ENCODE results near the gene NDST4. TPM values are rescaled to one million over a fixed set of nuclear protein-coding genes. Genes with fewer than 3 reads are reported as not detected.

The NDST4 gene
- total RNA-seq = not detected

DNA sequence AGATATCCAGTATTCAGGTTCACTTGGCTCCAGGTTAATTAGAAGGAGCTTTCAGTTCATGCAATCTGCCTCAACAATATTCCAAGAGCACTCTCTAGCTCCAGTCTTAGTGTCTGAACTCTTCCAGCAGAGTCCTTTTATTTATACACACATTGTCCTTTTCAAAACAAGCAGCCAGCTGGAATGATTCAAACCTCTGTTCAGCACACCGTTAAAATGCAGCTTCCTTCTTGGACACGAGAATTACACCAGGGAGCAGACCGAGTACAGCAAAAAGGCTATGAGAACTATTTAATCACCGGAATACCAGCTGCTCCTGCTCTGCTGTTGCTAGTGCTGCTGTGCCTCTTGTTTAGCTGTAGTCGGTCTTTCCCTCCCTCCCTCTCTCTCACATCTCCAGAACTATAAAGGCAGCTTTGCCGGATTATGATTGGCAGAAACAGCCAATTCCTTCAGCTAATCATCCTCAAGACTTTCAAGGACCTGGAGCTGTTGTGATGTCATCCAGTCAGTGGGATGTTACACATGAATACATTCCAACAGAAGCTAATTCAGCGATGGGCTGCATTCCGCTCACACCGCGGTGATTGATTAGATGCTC, at the start of gene NDST4:
TSS of gene NDST4 (minus strand) at position 115 of the 601 bp plus-strand sequence. CDS start 36,584 bp downstream, outside the sequence.
- intact Hi-C loops (cut with DNase I, micrococcal nuclease) = no loop called here
- no peak within 1 kb of the TSS for H3K27ac Mint-ChIP-seq
- CTCF ChIA-PET = interaction anchor here (0.7 kb wide), 1 partner anchor 11 kb away, joined by 3 read pairs; no protein-coding TSS in a partner anchor

DNA sequence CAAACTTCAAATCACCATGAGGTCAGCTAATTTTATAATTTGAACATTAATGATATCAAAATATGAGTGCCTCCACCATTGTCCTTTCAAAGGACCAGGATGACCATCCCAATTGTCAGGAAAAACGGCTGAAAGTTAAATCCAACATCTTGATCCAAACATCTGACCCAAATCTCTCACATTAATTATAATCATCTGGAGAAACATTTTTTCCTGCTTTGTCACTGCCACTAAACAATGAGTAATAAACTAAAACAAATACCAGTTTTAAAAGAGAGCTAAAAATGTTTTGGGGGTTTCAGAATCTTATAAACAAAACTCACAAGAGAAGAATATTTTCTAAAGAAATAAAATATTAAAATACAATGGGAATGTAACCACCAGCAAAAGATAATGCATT, 45.7 kb upstream of the NDST4 start:
- Mint-ChIP-seq H3K4me1 (no peaks in the 10 kb centered on the region), H3K4me3 (no peak overlapping the region), H3K27ac (no peak overlapping the region), H3K27me3 (peaks cover 2% of the 10 kb centered on the region), H3K9me3 (ENCODE audit: low read depth) (no peaks in the 10 kb centered on the region), H3K36me3 (ENCODE audit: low read depth) (no peaks in the 10 kb centered on the region)
- ChIA-PET CTCF (interaction anchor here (0.5 to 1.2 kb wide), 2 partner anchors 1389 to 1647 kb away, joined by 3 read pairs; no protein-coding TSS in a partner anchor), POLR2A (no interaction called here)
- no peak for ATAC-seq
- intact Hi-C loops (cut with DNase I, micrococcal nuclease) = no loop called here
- DNase-seq = no peak

More for the DNA sequence above, at the start of gene NDST4:
- H3K27me3 Mint-ChIP-seq = no peaks in the 10 kb centered on the region
- POLR2A ChIA-PET = no interaction called here
- no peaks in the 10 kb centered on the region for H3K36me3 Mint-ChIP-seq (ENCODE audit: low read depth)
- no peaks in the 10 kb centered on the region for H3K9me3 Mint-ChIP-seq (ENCODE audit: low read depth)
- ATAC-seq (no peak), DNase-seq (no peak)
- H3K4me1 Mint-ChIP-seq = no peaks in the 10 kb centered on the region
- no peak within 1 kb of the TSS for H3K4me3 Mint-ChIP-seq

DNA sequence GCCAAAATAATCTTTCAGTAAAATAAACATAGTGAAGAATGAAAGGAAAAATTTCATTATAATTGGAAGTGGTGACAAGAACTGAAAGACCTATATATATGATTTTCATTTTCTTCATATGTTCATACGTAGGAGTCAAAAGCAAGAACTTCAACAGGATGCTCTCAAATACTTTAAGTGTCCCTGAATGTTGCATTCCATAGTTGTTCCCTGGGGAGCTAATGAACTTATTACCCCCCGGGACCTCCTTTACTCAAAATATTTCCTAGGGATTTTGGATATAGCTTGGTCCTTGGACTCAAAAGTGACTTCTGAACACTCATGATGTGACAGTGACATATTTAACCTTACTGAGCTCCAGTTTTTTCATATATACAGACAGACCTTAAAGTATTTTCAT, 44.9 kb upstream of the NDST4 start:
- ChIA-PET POLR2A (no interaction called here), CTCF (interaction anchor here (1.2 kb wide), 1 partner anchor 1390 kb away, joined by 3 read pairs; no protein-coding TSS in a partner anchor)
- no peaks in the 10 kb centered on the region for H3K36me3 Mint-ChIP-seq (ENCODE audit: low read depth)

GRCh38 chr4:115154826-115155225, 41.4 kb upstream of the NDST4 start:
- H3K4me1 Mint-ChIP-seq = no peaks in the 10 kb centered on the region
- peaks cover 2% of the 10 kb centered on the region for H3K27me3 Mint-ChIP-seq
- ChIA-PET CTCF (no interaction called here), POLR2A (no interaction called here)
- no peaks in the 10 kb centered on the region for H3K9me3 Mint-ChIP-seq (ENCODE audit: low read depth)
- no peak overlapping the region for H3K27ac Mint-ChIP-seq
- no peak overlapping the region for H3K4me3 Mint-ChIP-seq
- ATAC-seq (no peak), DNase-seq (no peak)
- intact Hi-C loops (cut with DNase I, micrococcal nuclease) = no loop called here
- no peaks in the 10 kb centered on the region for H3K36me3 Mint-ChIP-seq (ENCODE audit: low read depth)

More for the DNA sequence above, 44.9 kb upstream of the NDST4 start:
- no peak overlapping the region for H3K4me3 Mint-ChIP-seq
- no peaks in the 10 kb centered on the region for H3K9me3 Mint-ChIP-seq (ENCODE audit: low read depth)
- peaks cover 2% of the 10 kb centered on the region for H3K27me3 Mint-ChIP-seq
- intact Hi-C loops (cut with DNase I, micrococcal nuclease) = no loop called here
- H3K4me1 Mint-ChIP-seq = no peaks in the 10 kb centered on the region
- no peak overlapping the region for H3K27ac Mint-ChIP-seq
- DNase-seq (no peak), ATAC-seq (no peak)

- H3K27me3 Mint-ChIP-seq = peaks cover 2% of the 10 kb centered on the region
- no peak for DNase-seq
- H3K27ac Mint-ChIP-seq = no peak overlapping the region
- ATAC-seq = no peak
- no peaks in the 10 kb centered on the region for H3K4me1 Mint-ChIP-seq
- CTCF ChIA-PET = no interaction called here
- intact Hi-C loops (cut with DNase I, micrococcal nuclease) = no loop called here
- no peak overlapping the region for H3K4me3 Mint-ChIP-seq
- POLR2A ChIA-PET = no interaction called here
- H3K9me3 Mint-ChIP-seq (ENCODE audit: low read depth) = no peaks in the 10 kb centered on the region
- H3K36me3 Mint-ChIP-seq (ENCODE audit: low read depth) = no peaks in the 10 kb centered on the region
Observed at GRCh38 chr4:115152965-115153364, 39.5 kb upstream of the NDST4 start.

GRCh38 chr4:115152081-115152480, 38.7 kb upstream of the NDST4 start:
- POLR2A ChIA-PET = no interaction called here
- DNase-seq (no peak), ATAC-seq (no peak)
- Mint-ChIP-seq H3K27ac (no peak overlapping the region), H3K4me3 (no peak overlapping the region), H3K9me3 (ENCODE audit: low read depth) (no peaks in the 10 kb centered on the region), H3K27me3 (no peaks in the 10 kb centered on the region), H3K36me3 (ENCODE audit: low read depth) (no peaks in the 10 kb centered on the region), H3K4me1 (no peaks in the 10 kb centered on the region)
- CTCF ChIA-PET = no interaction called here
- intact Hi-C loops (cut with DNase I, micrococcal nuclease) = no loop called here

DNA sequence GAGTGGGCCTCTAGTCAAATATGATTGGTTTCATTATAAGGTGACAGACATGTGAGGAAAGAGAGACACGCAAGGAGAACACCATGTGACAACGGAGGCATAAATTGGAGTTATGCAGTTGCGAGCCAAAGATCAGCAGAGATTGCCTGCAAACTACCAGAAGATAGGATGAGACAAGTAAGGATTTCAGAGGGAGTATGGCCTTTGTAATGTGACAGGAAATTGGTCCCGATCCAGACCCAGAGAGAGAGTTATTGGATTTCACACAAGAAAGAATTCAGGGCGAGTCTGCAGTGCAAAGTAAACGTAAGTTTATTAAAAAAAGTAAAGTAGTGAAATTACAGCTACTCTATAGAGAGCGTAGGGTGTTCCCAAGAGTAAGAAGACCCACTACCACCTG, 35.7 kb upstream of the NDST4 start:
- Mint-ChIP-seq H3K36me3 (ENCODE audit: low read depth) (no peaks in the 10 kb centered on the region), H3K27ac (no peak overlapping the region), H3K4me1 (no peaks in the 10 kb centered on the region), H3K27me3 (no peaks in the 10 kb centered on the region), H3K4me3 (no peak overlapping the region), H3K9me3 (ENCODE audit: low read depth) (no peaks in the 10 kb centered on the region)
- ChIA-PET POLR2A (no interaction called here), CTCF (no interaction called here)
- intact Hi-C loops (cut with DNase I, micrococcal nuclease) = no loop called here
- no peak for DNase-seq
- no peak for ATAC-seq

GRCh38 chr4:115145393-115146160, 32.2 kb upstream of the NDST4 start:
- intact Hi-C loops (cut with DNase I, micrococcal nuclease) = no loop called here
- Mint-ChIP-seq H3K4me1 (no peaks in the 10 kb centered on the region), H3K27ac (no peak overlapping the region), H3K4me3 (no peak overlapping the region), H3K27me3 (no peaks in the 10 kb centered on the region), H3K9me3 (ENCODE audit: low read depth) (peaks cover 2% of the 10 kb centered on the region), H3K36me3 (ENCODE audit: low read depth) (no peaks in the 10 kb centered on the region)
- ATAC-seq (no peak), DNase-seq (no peak)
- ChIA-PET CTCF (no interaction called here), POLR2A (no interaction called here)

DNA sequence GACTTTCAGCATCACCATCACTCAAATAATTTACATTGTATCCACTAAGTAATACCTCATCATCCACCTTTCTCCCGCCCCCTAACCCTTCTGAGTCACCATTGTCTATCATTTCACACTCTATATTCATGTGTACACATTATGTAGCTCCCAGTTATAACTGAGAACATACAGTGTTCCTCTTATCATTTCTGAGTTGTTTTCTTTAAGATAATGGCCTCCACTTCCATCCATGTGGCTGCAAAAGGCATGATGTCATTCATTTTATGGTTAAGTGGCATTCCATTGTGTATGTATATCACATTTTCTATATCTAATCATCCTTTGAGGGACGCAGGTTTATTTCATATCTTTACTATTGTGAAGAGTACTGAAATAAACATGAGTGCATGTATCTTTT, 14.6 kb upstream of the NDST4 start:
- intact Hi-C loops (cut with DNase I, micrococcal nuclease) = no loop called here
- Mint-ChIP-seq H3K27me3 (peaks cover 2% of the 10 kb centered on the region), H3K4me1 (no peaks in the 10 kb centered on the region), H3K4me3 (no peak overlapping the region), H3K36me3 (ENCODE audit: low read depth) (no peaks in the 10 kb centered on the region), H3K27ac (no peak overlapping the region), H3K9me3 (ENCODE audit: low read depth) (peaks cover 1% of the 10 kb centered on the region)
- ChIA-PET POLR2A (no interaction called here), CTCF (no interaction called here)
- DNase-seq = no peak
- no peak for ATAC-seq

- ATAC-seq (no peak), DNase-seq (no peak)
- ChIA-PET POLR2A (no interaction called here), CTCF (interaction anchor here (0.6 to 0.8 kb wide), 2 partner anchors 336 to 651 kb away, joined by 3 to 4 read pairs; no protein-coding TSS in a partner anchor)
- H3K36me3 Mint-ChIP-seq (ENCODE audit: low read depth) = no peaks in the 10 kb centered on the region
- H3K4me1 Mint-ChIP-seq = no peaks in the 10 kb centered on the region
- H3K27me3 Mint-ChIP-seq = peaks cover 2% of the 10 kb centered on the region
- H3K4me3 Mint-ChIP-seq = no peak overlapping the region
- intact Hi-C loops (cut with DNase I, micrococcal nuclease) = no loop called here
- no peak overlapping the region for H3K27ac Mint-ChIP-seq
- H3K9me3 Mint-ChIP-seq (ENCODE audit: low read depth) = peaks cover 1% of the 10 kb centered on the region
Observed at GRCh38 chr4:115126491-115126890, 13.1 kb upstream of the NDST4 start.

- ChIA-PET POLR2A (no interaction called here), CTCF (no interaction called here)
- no peak for DNase-seq
- Mint-ChIP-seq H3K9me3 (ENCODE audit: low read depth) (peaks cover 1% of the 10 kb centered on the region), H3K36me3 (ENCODE audit: low read depth) (no peaks in the 10 kb centered on the region), H3K4me1 (no peaks in the 10 kb centered on the region), H3K27ac (no peak overlapping the region), H3K27me3 (peaks cover 2% of the 10 kb centered on the region), H3K4me3 (no peak overlapping the region)
- ATAC-seq = no peak
- intact Hi-C loops (cut with DNase I, micrococcal nuclease) = no loop called here
Observed at GRCh38 chr4:115121351-115122043, 8.1 kb upstream of the NDST4 start.
